ENCODE data around the gene U2AF2. TPM values are rescaled to one million over a fixed set of nuclear protein-coding genes. Genes with fewer than 3 reads are reported as not detected.
A peak's percentile ranks its signal among the peaks of the same experiment; 100 is the strongest.

U2AF2 gene
- total and polyA plus RNA-seq, 2 of the 4 experiments (the other 2 are of a cell fraction), result 120 to 260 TPM

DNA sequence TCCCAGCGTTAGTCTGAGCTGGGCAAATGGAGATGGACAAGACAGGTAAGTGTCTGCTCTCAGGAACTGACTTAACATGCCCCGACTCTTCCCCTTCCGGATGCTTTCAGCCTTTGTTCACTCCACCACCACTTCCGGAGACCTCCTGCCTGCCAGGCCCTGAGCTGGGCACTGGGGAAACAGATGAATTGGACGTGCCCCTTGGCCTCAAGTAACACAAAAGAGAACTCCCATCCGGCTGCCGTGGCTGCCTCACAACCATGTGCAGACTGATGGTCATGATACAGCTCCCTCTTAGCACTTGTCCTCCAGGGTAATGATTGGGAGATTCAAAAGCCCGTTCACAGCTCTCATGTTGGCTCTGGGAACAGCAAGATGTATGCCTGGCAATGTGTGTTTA, 37.4 kb upstream of the U2AF2 start (continued):
- TF ChIP-seq MAFK (IDR thresholded peaks at IDR 0.05; ENCODE audit: low read depth, low read length) (no peak), RAD21 (IDR thresholded peaks at IDR 0.05; ENCODE audit: low read length) (no peak)
- TF ChIP-seq, protein P1, sequence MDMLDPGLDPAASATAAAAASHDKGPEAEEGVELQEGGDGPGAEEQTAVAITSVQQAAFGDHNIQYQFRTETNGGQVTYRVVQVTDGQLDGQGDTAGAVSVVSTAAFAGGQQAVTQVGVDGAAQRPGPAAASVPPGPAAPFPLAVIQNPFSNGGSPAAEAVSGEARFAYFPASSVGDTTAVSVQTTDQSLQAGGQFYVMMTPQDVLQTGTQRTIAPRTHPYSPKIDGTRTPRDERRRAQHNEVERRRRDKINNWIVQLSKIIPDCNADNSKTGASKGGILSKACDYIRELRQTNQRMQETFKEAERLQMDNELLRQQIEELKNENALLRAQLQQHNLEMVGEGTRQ (IDR thresholded peaks at IDR 0.05; ENCODE audit: low read depth, low read length), result no peak

DNA sequence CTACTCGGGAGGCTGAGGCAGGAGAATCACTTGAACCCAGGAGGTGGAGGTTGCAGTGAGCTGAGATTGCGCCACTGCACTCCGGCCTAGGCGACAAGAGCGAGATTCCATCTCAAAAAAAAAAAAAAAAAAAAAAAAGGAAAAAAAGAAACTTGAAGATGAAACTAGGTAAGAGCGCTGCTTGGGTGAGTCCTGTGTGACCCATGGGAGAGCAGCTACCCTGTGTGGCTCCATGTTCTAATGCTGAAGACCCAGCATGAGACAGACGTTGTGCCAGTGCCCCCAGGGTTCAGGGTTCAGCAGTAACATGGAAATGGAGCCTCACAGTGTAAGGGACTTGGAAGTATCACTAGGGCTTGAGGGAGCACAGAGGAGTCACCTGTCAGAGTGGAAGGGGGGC, 36.4 kb upstream of the U2AF2 start:
- POLR2A ChIA-PET (ENCODE audit: unreplicated experiment), result no interaction called here
- H3K14ac ChIP-seq (replicated peaks; ENCODE audit: low read depth, low read length), result no peak overlapping the region; the same call in 1 of the 2 replicates
- H2AK5ac ChIP-seq (ENCODE audit: low read depth, low read length), result peak overlapping the region; percentile 56; the same call in 1 of the 2 replicates
- no peak overlapping the region for H3K27ac ChIP-seq (ENCODE audit: insufficient read depth, low read length)
- no peak overlapping the region for H2BK120ac ChIP-seq (ENCODE audit: low read depth, low read length)
- in situ Hi-C loops (cut with MboI; ENCODE audit: low sequenced_read_pairs), result no loop called here
- no peaks in the 10 kb centered on the region for H3K27me3 ChIP-seq (ENCODE audit: control insufficient read depth, insufficient read depth, low read length)
- peaks cover 15% of the 10 kb centered on the region; the same call in 1 of the 2 replicates for H3K9me1 ChIP-seq (ENCODE audit: insufficient read depth, low read length)
- H4K20me1 ChIP-seq (ENCODE audit: insufficient read depth, low read length), result peaks cover 17% of the 10 kb centered on the region
- peak overlapping the region; percentile 35; the same call in 1 of the 2 replicates for H3K4ac ChIP-seq (ENCODE audit: low read depth, low read length)
- 80% methylated on average over 2 of the region's 7 CpGs; no CpG with 5 or more reads in 1 of the 2 experiments for WGBS, 2 experiments (ENCODE audit: extremely low coverage in 2 of 2, insufficient read length in 1 of 2)
- H3K23ac ChIP-seq (ENCODE audit: low read depth, low read length), result no peak overlapping the region
- H3K4me2 ChIP-seq (ENCODE audit: low read depth, low read length), result no peak overlapping the region
- no peak overlapping the region for H2BK20ac ChIP-seq (ENCODE audit: low read depth, low read length)
- peak overlapping the region in 1 of 2 experiments; percentile 2; a peak in 1 of 4 replicates for H4K8ac ChIP-seq (ENCODE audit: low read depth in 2 of 2, low read length in 2 of 2)
- H2AFZ ChIP-seq (replicated peaks; ENCODE audit: low read length, poor library complexity), result no peak overlapping the region
- no peak overlapping the region for H4K5ac ChIP-seq (ENCODE audit: low read depth, low read length)
- H2AK9ac ChIP-seq (replicated peaks; ENCODE audit: low read depth, low read length, poor library complexity), result no peak overlapping the region
- H3K9me3 ChIP-seq (ENCODE audit: control insufficient read depth, insufficient read depth, low read length), result no peaks in the 10 kb centered on the region
- H2BK5ac ChIP-seq (ENCODE audit: low read depth, low read length, poor library complexity, severe bottlenecking), result no peak overlapping the region
- TF ChIP-seq CHD1 (IDR thresholded peaks at IDR 0.05; ENCODE audit: low read depth, low read length) (no peak), SMC3 (IDR thresholded peaks at IDR 0.05; ENCODE audit: low read depth, low read length) (no peak)
- H2BK15ac ChIP-seq (ENCODE audit: low read depth, low read length), result no peak overlapping the region
- no peak overlapping the region for H3K4me3 ChIP-seq (ENCODE audit: insufficient read depth, low read depth, low read length)
- no peak; the same call in 1 of the 2 replicates for ATAC-seq (ENCODE audit: low read depth)
- peaks cover 10 to 42% of the 10 kb centered on the region in 2 experiments for H3K79me1 ChIP-seq (ENCODE audit: low read depth in 1 of 2, low read length in 2 of 2)
- dilution Hi-C loops (cut with HindIII; ENCODE audit: low sequenced_read_pairs, unreplicated experiment), result no loop called here
- no peak for DNase-seq
- H3K36me3 ChIP-seq (ENCODE audit: control insufficient read depth, insufficient read depth, low read length), result peaks cover 42% of the 10 kb centered on the region
- intact Hi-C loops (cut with micrococcal nuclease), result no loop called here
- H3K18ac ChIP-seq (ENCODE audit: low read depth, low read length), result 0 out of 2 replicates have a peak overlapping the region, but pooled peaks have one; percentile 2
- H3K4me1 ChIP-seq (ENCODE audit: control insufficient read depth, insufficient read depth, low read length), result peaks cover 13% of the 10 kb centered on the region
- no peak overlapping the region for H3K56ac ChIP-seq (ENCODE audit: extremely low read depth, insufficient read depth, low read length)
- CTCF ChIA-PET, result interaction anchor here (1.5 to 2.4 kb wide), 2 partner anchors 12 to 14 kb away, joined by 4 to 11 read pairs; partner anchors contain the start of gene ZNF865
- H3K9ac ChIP-seq (ENCODE audit: low read depth, low read length), result no peak overlapping the region
- BruUV-seq (replicated peaks), result no TSS peak
- no peak overlapping the region; the same call in 1 of the 2 replicates for H4K91ac ChIP-seq (ENCODE audit: insufficient read depth, low read depth, low read length)
